PC-9 (cell line): ENCODE data around the gene E4F1. TPM values are rescaled to one million over a fixed set of nuclear protein-coding genes. Genes with fewer than 3 reads are reported as not detected.

Source experiments
- BruUV-seq: library from RNA; stranded (reverse); fragments of 400-500 nt; replicated peaks from 2 replicates; lab custom pipeline; 2021; lab: Mats Ljungman, UMichigan
- CTCF ChIA-PET: fragments of 300-600 bp; sonication (Branson Sonifier 250); formaldehyde crosslinking; loops from one replicate; lab custom pipeline; 2022; ENCODE audit warnings: antibody characterized with exemption; lab: Charles Lee
- POLR2A ChIA-PET: fragments of 300-600 bp; sonication (Branson Sonifier 250); formaldehyde crosslinking; loops from one replicate; lab custom pipeline; 2022; ENCODE audit warnings: antibody characterized with exemption; ENCODE audit not compliant: unreplicated experiment; lab: Charles Lee
- DNase-seq, 2 experiments: peaks; one replicate each; pipeline versions ENCODE4 v3.0.0 to v3.0.0-alpha.2; 2015 to 2022; ENCODE audit warnings: mixed read lengths in 1 of 2
- H2AFZ ChIP-seq: fragments of 200-600 bp; sonication (generic); 2 replicates; pipeline ENCODE4 v1.8.1; 2017; ENCODE audit warnings: antibody characterized with exemption
- H3F3A ChIP-seq: fragments of 200-600 bp; sonication (generic); 2 replicates; pipeline ENCODE4 v1.8.1; 2017; ENCODE audit warnings: antibody characterized with exemption, mild to moderate bottlenecking, low read depth; ENCODE audit not compliant: insufficient read depth
- H3K27ac ChIP-seq: fragments of 200-600 bp; sonication (generic); 2 replicates; pipeline ENCODE4 v1.6.1; 2016; ENCODE audit warnings: mixed run types
- H3K27me3 ChIP-seq: fragments of 200-600 bp; sonication (generic); 2 replicates; pipeline ENCODE4 v1.6.1; 2016; ENCODE audit warnings: low read depth, mixed run types; ENCODE audit not compliant: insufficient read depth
- H3K36me3 ChIP-seq: fragments of 200-600 bp; sonication (generic); 2 replicates; pipeline ENCODE4 v1.6.1; 2016; ENCODE audit warnings: low read depth, mixed run types
- H3K4me1 ChIP-seq: fragments of 200-600 bp; sonication (generic); replicated peaks from 2 replicates; pipeline ENCODE4 v1.6.1; 2016; ENCODE audit warnings: mixed run types; ENCODE audit not compliant: insufficient read depth
- H3K4me2 ChIP-seq: fragments of 200-600 bp; sonication (generic); 2 replicates; pipeline ENCODE4 v1.6.1; 2017; ENCODE audit warnings: mixed run types
- H3K4me3 ChIP-seq: fragments of 200-600 bp; sonication (generic); 2 replicates; pipeline ENCODE4 v1.6.1; 2016; ENCODE audit warnings: mixed run types
- H3K79me2 ChIP-seq: fragments of 200-600 bp; sonication (generic); 2 replicates; pipeline ENCODE4 v1.6.1; 2017; ENCODE audit warnings: low read depth, mixed run types
- H3K9me2 ChIP-seq: fragments of 200-600 bp; sonication (generic); 2 replicates; pipeline ENCODE4 v1.8.1; 2017; ENCODE audit warnings: mild to moderate bottlenecking; ENCODE audit not compliant: insufficient read depth
- H3K9me3 ChIP-seq: fragments of 200-600 bp; sonication (generic); 2 replicates; pipeline ENCODE4 v1.8.1; 2016; ENCODE audit warnings: low read depth; ENCODE audit not compliant: insufficient read depth
- H4K20me1 ChIP-seq: fragments of 200-600 bp; sonication (generic); 2 replicates; pipeline ENCODE4 v1.8.1; 2017; ENCODE audit not compliant: insufficient read depth
- CTCF ChIP-seq: fragments of 200-600 bp; sonication (generic); conservative IDR thresholded peaks from 2 replicates; pipeline ENCODE4 v1.6.1; 2017; ENCODE audit warnings: mixed run types, antibody characterized with exemption, mild to moderate bottlenecking, moderate library complexity
- EZH2 ChIP-seq: fragments of 200-600 bp; sonication (generic); IDR thresholded peaks from 2 replicates; pipeline ENCODE4 v1.8.0; 2017; ENCODE audit warnings: antibody characterized with exemption, low read depth
- intact Hi-C: fragments of 100-400 bp; cut with micrococcal nuclease; formaldehyde crosslinking; loops from one replicate; pipeline ENCODE4 v1.10.0; 2022; ENCODE audit not compliant: unreplicated experiment
- total RNA-seq: library from RNA; stranded (reverse); gene quantifications from 2 replicates; pipeline ENCODE4 v1.2.3, GENCODE V29; 2021

E4F1 gene
- total RNA-seq, 1 experiment from 2014 or later, result 38.8 TPM

DNA sequence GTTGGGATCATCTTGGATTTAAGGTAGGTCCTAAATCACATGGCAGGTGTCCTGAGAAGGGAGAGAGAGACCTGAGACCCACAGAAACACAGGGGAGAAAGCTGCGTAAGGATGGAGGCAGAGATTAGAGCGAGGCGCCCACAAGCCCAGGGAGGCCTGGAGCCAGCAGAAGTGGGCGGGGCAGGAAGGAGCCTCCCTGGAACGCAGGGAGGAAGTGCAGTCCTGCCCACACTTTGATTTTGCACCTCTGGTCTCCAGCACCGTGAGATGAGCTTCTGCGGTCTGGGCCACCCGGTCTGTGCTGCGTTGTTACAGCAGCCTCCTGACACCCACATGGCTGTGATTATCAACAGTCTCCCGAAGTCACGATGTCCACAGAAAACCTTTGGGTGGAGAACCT lies 19.2 kb downstream of the E4F1 start:
- peaks cover 6% of the 10 kb centered on the region; the same call in 1 of the 2 replicates for H3K79me2 ChIP-seq
- H3K36me3 ChIP-seq, result no peaks in the 10 kb centered on the region; the same call in none of the 2 replicates
- H4K20me1 ChIP-seq, result peaks cover 34% of the 10 kb centered on the region
- H3F3A ChIP-seq, result peaks cover 28% of the 10 kb centered on the region
- no peaks in the 10 kb centered on the region for H3K9me3 ChIP-seq
- no peak overlapping the region for H3K4me2 ChIP-seq
- H3K4me1 ChIP-seq, result no peaks in the 10 kb centered on the region
- H3K27me3 ChIP-seq, result no peaks in the 10 kb centered on the region
- H3K27ac ChIP-seq, result no peak overlapping the region
- no peak overlapping the region for H2AFZ ChIP-seq
- no peak for TF ChIP-seq EZH2
- no peak for TF ChIP-seq CTCF
- ChIA-PET CTCF (no interaction called here), POLR2A (interaction anchor here (0.6 kb wide), 1 partner anchor 309 kb away, joined by 10 read pairs; no protein-coding TSS in a partner anchor)
- no TSS peak for BruUV-seq
- H3K9me2 ChIP-seq, result no peaks in the 10 kb centered on the region
- intact Hi-C loops, result no loop called here
- no peak for DNase-seq
- no peak overlapping the region for H3K4me3 ChIP-seq

GRCh38 chr16:2243031-2243528 lies 19.7 kb downstream of the E4F1 start:
- CTCF ChIA-PET, result no interaction called here
- no peaks in the 10 kb centered on the region; the same call in none of the 2 replicates for H3K36me3 ChIP-seq
- H3K4me1 ChIP-seq, result no peaks in the 10 kb centered on the region
- no peaks in the 10 kb centered on the region for H3K9me3 ChIP-seq
- H3K79me2 ChIP-seq, result peaks cover 11% of the 10 kb centered on the region; the same call in 1 of the 2 replicates
- peaks cover 28% of the 10 kb centered on the region for H3F3A ChIP-seq
- BruUV-seq, result no TSS peak
- intact Hi-C loops, result no loop called here
- no peak overlapping the region for H3K4me2 ChIP-seq
- H2AFZ ChIP-seq, result no peak overlapping the region
- POLR2A ChIA-PET, result interaction anchor here (0.6 kb wide), 1 partner anchor 308 kb away, joined by 10 read pairs; no protein-coding TSS in a partner anchor
- no peak overlapping the region for H3K4me3 ChIP-seq
- H3K9me2 ChIP-seq, result no peaks in the 10 kb centered on the region
- H3K27me3 ChIP-seq, result no peaks in the 10 kb centered on the region
- TF ChIP-seq EZH2 (no peak), CTCF (0 out of 2 replicates have a peak, but pooled peaks have one; percentile 17)
- DNase-seq, result no peak
- H3K27ac ChIP-seq, result no peak overlapping the region
- H4K20me1 ChIP-seq, result peaks cover 35% of the 10 kb centered on the region

DNA sequence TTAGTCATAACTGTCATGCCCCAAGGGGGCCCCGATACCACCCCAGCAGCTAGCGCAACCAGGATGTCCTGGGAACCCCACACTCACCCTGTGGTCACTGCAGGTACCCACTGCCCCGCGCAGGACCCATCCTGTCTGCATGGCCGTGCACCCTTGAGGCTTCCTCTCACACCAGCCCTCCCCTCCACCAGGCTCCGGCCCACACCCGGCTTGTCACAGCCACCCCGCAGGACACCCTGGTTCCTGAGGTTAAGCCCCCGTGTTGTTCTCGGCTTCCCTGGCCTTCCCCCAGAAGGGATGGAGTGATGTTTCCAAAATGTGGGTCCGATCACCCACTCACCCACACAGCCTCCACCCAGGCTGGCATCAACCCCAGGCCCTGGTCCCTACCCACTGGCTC lies 20.4 kb downstream of the E4F1 start:
- Histone ChIP-seq H3K4me3 (no peak overlapping the region), H3K9me3 (no peaks in the 10 kb centered on the region), H4K20me1 (peaks cover 34% of the 10 kb centered on the region; the same call in 1 of the 2 replicates), H3K27me3 (no peaks in the 10 kb centered on the region), H3F3A (peaks cover 28% of the 10 kb centered on the region), H3K9me2 (no peaks in the 10 kb centered on the region), H3K79me2 (peaks cover 18% of the 10 kb centered on the region), H3K4me1 (no peaks in the 10 kb centered on the region), H3K36me3 (no peaks in the 10 kb centered on the region; the same call in none of the 2 replicates), H2AFZ (no peak overlapping the region), H3K4me2 (no peak overlapping the region), H3K27ac (no peak overlapping the region)
- intact Hi-C loops, result no loop called here
- no TSS peak for BruUV-seq
- no peak for TF ChIP-seq EZH2
- no peak for TF ChIP-seq CTCF
- DNase-seq, result no peak
- ChIA-PET CTCF (no interaction called here), POLR2A (no interaction called here)
